GM12865 (cell line): ENCODE measurements around the gene OOSP3.

Experiments used
- DNase-seq: peaks from one replicate; pipeline ENCODE4 v3.0.0; 2010; ENCODE audit warnings: low read depth
- H3K4me3 ChIP-seq: 2 replicates; pipeline ENCODE4 v1.5.1; 2011; ENCODE audit warnings: mild to moderate bottlenecking, low read depth, low read length, control low read depth
- TF ChIP-seq, protein P1 (sequence below): IDR thresholded peaks from 2 replicates; pipeline ENCODE4 v1.5.1; 2011; ENCODE audit warnings: low read length, control low read depth, low read depth, inconsistent platforms; ENCODE audit not compliant: insufficient read depth; ENCODE audit errors: missing control alignments

OOSP3 gene

DNA sequence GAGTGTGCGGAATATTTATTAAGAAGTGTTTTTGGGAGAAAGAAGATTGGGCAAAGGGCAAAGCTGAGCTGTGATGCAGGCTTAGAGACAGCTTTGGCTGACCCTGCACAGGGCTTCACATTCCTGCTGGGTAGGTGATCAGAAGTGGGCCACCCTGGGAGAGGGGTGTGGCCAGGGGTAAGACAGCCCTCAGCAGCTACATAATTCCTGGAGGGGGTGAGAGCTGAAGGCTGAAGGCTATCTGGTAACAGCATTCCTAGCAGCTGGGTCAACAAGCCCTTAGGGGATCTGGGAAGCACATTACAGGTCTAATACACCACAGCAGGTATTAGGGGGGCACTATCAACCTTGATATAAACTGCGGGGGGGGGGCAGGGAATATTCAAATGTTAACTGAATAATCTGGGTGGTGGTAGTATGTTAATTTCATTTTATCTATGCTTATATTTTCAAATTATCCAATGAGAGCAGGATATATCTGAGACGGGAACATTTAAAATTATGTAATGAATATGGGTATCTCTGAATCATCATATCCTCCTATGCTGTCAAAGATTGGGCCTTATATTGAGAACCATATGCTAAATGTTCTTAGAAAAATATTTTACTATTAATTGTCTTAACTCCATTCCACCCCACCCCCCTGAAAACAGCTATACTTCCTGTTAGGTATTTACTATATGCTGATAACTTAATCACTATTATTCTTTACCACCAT is 65.6 kb downstream of the OOSP3 start:
- DNase-seq = no peak
- TF ChIP-seq, protein P1, sequence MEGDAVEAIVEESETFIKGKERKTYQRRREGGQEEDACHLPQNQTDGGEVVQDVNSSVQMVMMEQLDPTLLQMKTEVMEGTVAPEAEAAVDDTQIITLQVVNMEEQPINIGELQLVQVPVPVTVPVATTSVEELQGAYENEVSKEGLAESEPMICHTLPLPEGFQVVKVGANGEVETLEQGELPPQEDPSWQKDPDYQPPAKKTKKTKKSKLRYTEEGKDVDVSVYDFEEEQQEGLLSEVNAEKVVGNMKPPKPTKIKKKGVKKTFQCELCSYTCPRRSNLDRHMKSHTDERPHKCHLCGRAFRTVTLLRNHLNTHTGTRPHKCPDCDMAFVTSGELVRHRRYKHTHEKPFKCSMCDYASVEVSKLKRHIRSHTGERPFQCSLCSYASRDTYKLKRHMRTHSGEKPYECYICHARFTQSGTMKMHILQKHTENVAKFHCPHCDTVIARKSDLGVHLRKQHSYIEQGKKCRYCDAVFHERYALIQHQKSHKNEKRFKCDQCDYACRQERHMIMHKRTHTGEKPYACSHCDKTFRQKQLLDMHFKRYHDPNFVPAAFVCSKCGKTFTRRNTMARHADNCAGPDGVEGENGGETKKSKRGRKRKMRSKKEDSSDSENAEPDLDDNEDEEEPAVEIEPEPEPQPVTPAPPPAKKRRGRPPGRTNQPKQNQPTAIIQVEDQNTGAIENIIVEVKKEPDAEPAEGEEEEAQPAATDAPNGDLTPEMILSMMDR = no peak
- no peak overlapping the region for H3K4me3 ChIP-seq

- no peak overlapping the region for H3K4me3 ChIP-seq
- no peak for DNase-seq
- TF ChIP-seq, protein P1 = no peak
Measured at GRCh38 chr11:59944720-59945119, 66.1 kb downstream of the OOSP3 start.
